K562 (cell line): ENCODE results near the gene POLR2A. TPM values are rescaled to one million over a fixed set of nuclear protein-coding genes. Genes with fewer than 3 reads are reported as not detected.

Experiments used
- CBFA2T3 ChIP-seq: fragments of 450-650 bp; IDR thresholded peaks from 2 replicates; pipeline ENCODE4 v1.6.1; 2017
- FOXA1 ChIP-seq: fragments of 450-650 bp; IDR thresholded peaks from 2 replicates; pipeline ENCODE4 v1.6.1; 2016; ENCODE audit warnings: mild to moderate bottlenecking, borderline replicate concordance
- NCOR1 ChIP-seq: fragments of 450-650 bp; IDR thresholded peaks from 2 replicates; pipeline ENCODE4 v1.6.1; 2016; ENCODE audit warnings: mild to moderate bottlenecking, moderate library complexity
- NR2C1 ChIP-seq, 2 experiments: fragments of 450-650 bp; IDR thresholded peaks; 2 replicates each; pipeline ENCODE4 v1.6.1; 2017; ENCODE audit warnings: mild to moderate bottlenecking in 2 of 2, antibody characterized with exemption in 1 of 2, inconsistent platforms in 1 of 2, missing compliant biosample characterization in 1 of 2, missing genetic modification characterization in 1 of 2
- RBM25 ChIP-seq: fragments of 200-400 bp; formaldehyde crosslinking; IDR thresholded peaks from 2 replicates; pipeline ENCODE4 v1.6.1; 2018; ENCODE audit warnings: low read length, low read depth, moderate library complexity; ENCODE audit not compliant: severe bottlenecking
- SMARCA5 ChIP-seq: fragments of 450-650 bp; IDR thresholded peaks from 2 replicates; pipeline ENCODE4 v1.6.1; 2016
- SP1 ChIP-seq: sonication (generic); formaldehyde crosslinking; IDR thresholded peaks from 2 replicates; pipeline ENCODE4 v1.8.1; 2022; ENCODE audit warnings: mild to moderate bottlenecking, missing genetic modification reagents
- USF1 ChIP-seq: sonication (generic); formaldehyde crosslinking; IDR thresholded peaks from 2 replicates; pipeline ENCODE4 v1.9.0; 2022; ENCODE audit warnings: mild to moderate bottlenecking, missing genetic modification reagents
- ZNF280B ChIP-seq: fragments of 250-450 bp; sonication (Bioruptor Pico); IDR thresholded peaks from 2 replicates; pipeline ENCODE4 v1.5.1; 2021; ENCODE audit warnings: mild to moderate bottlenecking
- ZNF511 ChIP-seq: sonication (generic); formaldehyde crosslinking; IDR thresholded peaks from 2 replicates; pipeline ENCODE4 v1.8.0; 2022; ENCODE audit warnings: mild to moderate bottlenecking, missing genetic modification reagents
- polyA plus RNA-seq, 8 experiments: library from polyadenylated mRNA; depleted of rRNA in 4 of 8; stranded (reverse) in 5 of 8; unstranded in 3 of 8; fragments of >200 nt; fragmentation: Nextera tagmentation in 2 of 8; fragmentation: Illumina TruSeq in 1 of 8; extraction: Ambion mirVana in 2 of 8; extraction: Trizol in 1 of 8; gene quantifications; 2 replicates each; pipeline versions ENCODE4 v1.2.1 to v1.2.3, GENCODE V29; 2011 to 2014; ENCODE audit warnings: inconsistent platforms in 1 of 8, missing spikeins in 1 of 8
- total RNA-seq, 7 experiments: library from RNA; depleted of rRNA in 6 of 7; stranded (reverse); fragments of >200 nt in 6 of 7; fragmentation: Illumina TruSeq in 2 of 7; extraction: Trizol in 2 of 7; gene quantifications; 2 replicates each; pipeline versions ENCODE4 v1.2.1 to v1.2.3, GENCODE V29; 2011 to 2021; ENCODE audit warnings: low replicate concordance in 1 of 7

Gene POLR2A
- total and polyA plus RNA-seq, 9 of the 15 experiments (the other 6 are each of a cell fraction or from before 2014, with no cell fraction given): 1.3 to 109 (median 12.4) TPM

GRCh38 chr17:7444682-7445618 lies 39.2 kb upstream of the POLR2A start, which contains the start of gene CHRNB1 (continued):
- TF ChIP-seq ZNF280B (CRISPR knock-in tag): no peak
- no peak for TF ChIP-seq ZNF511
- no peak for TF ChIP-seq FOXA1
- no peak for TF ChIP-seq NCOR1
- peak; percentile 33; the same call in 1 of the 2 replicates for TF ChIP-seq NR2C1 (IDR thresholded peaks at IDR 0.05)
- TF ChIP-seq NR2C1 (tag; IDR thresholded peaks at IDR 0.05): peak; percentile 44; the same call in 1 of the 2 replicates
- 0 out of 2 replicates have a peak, but pooled peaks have one; percentile 32 for TF ChIP-seq SP1 (CRISPR knock-in tag)
- TF ChIP-seq SMARCA5: no peak
- TF ChIP-seq CBFA2T3: no peak
- no peak for TF ChIP-seq RBM25
- no peak for TF ChIP-seq USF1
